Panc1 (cell line): ENCODE results near the gene MEX3A. TPM values are rescaled to one million over a fixed set of nuclear protein-coding genes. Genes with fewer than 3 reads are reported as not detected.

Experiments
- ATAC-seq: fragments of 200-7000 bp; cut with Tn5 transposase; 2 replicates; pipeline ENCODE4 v1.9.1; 2020; ENCODE audit warnings: mild to moderate bottlenecking, moderate library complexity
- BruUV-seq: library from RNA; stranded (reverse); fragments of 400-500 nt; replicated peaks from 2 replicates; lab custom pipeline; 2021; lab: Mats Ljungman, UMichigan
- CTCF ChIA-PET: fragments of 300-600 bp; sonication (Branson Sonifier 250); formaldehyde crosslinking; loops from one replicate; lab custom pipeline; 2022; ENCODE audit warnings: antibody characterized with exemption; lab: Charles Lee
- POLR2A ChIA-PET: fragments of 300-600 bp; sonication (Branson Sonifier 250); formaldehyde crosslinking; loops from one replicate; lab custom pipeline; 2022; ENCODE audit warnings: antibody characterized with exemption; lab: Charles Lee
- DNase-seq: peaks from one replicate; pipeline ENCODE4 v3.0.0-alpha.2; 2010; ENCODE audit warnings: low read depth, low spot score
- H3K27ac ChIP-seq: 2 replicates; pipeline ENCODE4 v1.5.1; 2011; ENCODE audit warnings: mild to moderate bottlenecking, low read length, inconsistent platforms
- H3K27me3 ChIP-seq: fragments of 200-500 bp; sonication (Bioruptor generic); 2 replicates; pipeline ENCODE4 v1.6.0; 2014; ENCODE audit warnings: low read length, inconsistent platforms; ENCODE audit not compliant: control insufficient read depth, insufficient read depth
- H3K36me3 ChIP-seq: fragments of 200-500 bp; sonication (Bioruptor generic); 2 replicates; pipeline ENCODE4 v1.5.1; 2014; ENCODE audit warnings: inconsistent platforms, mild to moderate bottlenecking, low read length, moderate library complexity; ENCODE audit not compliant: control insufficient read depth, insufficient read depth
- H3K4me1 ChIP-seq: 2 replicates; pipeline ENCODE4 v1.5.1; 2011; ENCODE audit warnings: inconsistent platforms, mild to moderate bottlenecking, low read length, moderate library complexity; ENCODE audit not compliant: control insufficient read depth, insufficient read depth
- H3K4me3 ChIP-seq, 2 experiments: 2 replicates each; pipeline ENCODE4 v1.5.1; 2011 to 2012; ENCODE audit warnings: low read depth in 2 of 2, low read length in 2 of 2, mild to moderate bottlenecking in 2 of 2, inconsistent platforms in 1 of 2, moderate library complexity in 1 of 2
- H3K9me3 ChIP-seq: fragments of 200-500 bp; sonication (Bioruptor generic); 2 replicates; pipeline ENCODE4 v1.5.1; 2014; ENCODE audit warnings: low read depth, mild to moderate bottlenecking, inconsistent platforms, low read length, moderate library complexity; ENCODE audit not compliant: control insufficient read depth, insufficient read depth
- CTCF ChIP-seq: fragments of 450-650 bp; IDR thresholded peaks from 2 replicates; pipeline ENCODE4 v1.5.1; 2017; ENCODE audit warnings: mild to moderate bottlenecking
- POLR2AphosphoS5 ChIP-seq: IDR thresholded peaks from 2 replicates; pipeline ENCODE4 v1.6.1; 2012; ENCODE audit warnings: mild to moderate bottlenecking, low read depth, low read length, moderate library complexity
- REST ChIP-seq, 2 experiments: IDR thresholded peaks; 2 replicates each; pipeline ENCODE4 v1.6.1; 2011 to 2012; ENCODE audit warnings: low read depth in 2 of 2, control low read depth in 1 of 2, low read length in 1 of 2, mild to moderate bottlenecking in 1 of 2, moderate library complexity in 1 of 2; ENCODE audit not compliant: insufficient read depth in 1 of 2
- SIN3A ChIP-seq: IDR thresholded peaks from 2 replicates; pipeline ENCODE4 v1.6.1; 2012; ENCODE audit warnings: low read depth, mild to moderate bottlenecking, low read length, moderate library complexity, borderline replicate concordance; ENCODE audit not compliant: insufficient read depth
- TCF7L2 ChIP-seq: IDR thresholded peaks from 2 replicates; pipeline ENCODE4 v1.6.1; 2011; ENCODE audit warnings: mild to moderate bottlenecking, low read depth, low read length, inconsistent platforms
- in situ Hi-C: cut with HindIII; loops from 2 replicates; pipeline ENCODE4 v1.10.0; 2016; ENCODE audit warnings: low sequenced_read_pairs, low pct_unique_long_range_greater_than_20kb
- intact Hi-C: fragments of 100-400 bp; cut with micrococcal nuclease; formaldehyde crosslinking; loops from one replicate; pipeline ENCODE4 v1.10.0; 2022; ENCODE audit not compliant: unreplicated experiment
- total RNA-seq: library from RNA; stranded (reverse); gene quantifications from one replicate; pipeline ENCODE4 v1.2.1, GENCODE V29; 2021; ENCODE audit not compliant: unreplicated experiment

The MEX3A gene
- total RNA-seq, 1 experiment from 2014 or later, result 15.8 TPM

- Histone ChIP-seq H3K4me1 (no peaks in the 10 kb centered on the region), H3K4me3 (no peak overlapping the region), H3K9me3 (no peaks in the 10 kb centered on the region), H3K36me3 (peaks cover 2% of the 10 kb centered on the region; the same call in 1 of the 2 replicates), H3K27me3 (no peaks in the 10 kb centered on the region), H3K27ac (no peak overlapping the region)
- TF ChIP-seq POLR2AphosphoS5, result no peak
- no peak for TF ChIP-seq CTCF
- TF ChIP-seq TCF7L2, result no peak
- TF ChIP-seq SIN3A, result no peak
- TF ChIP-seq REST (IDR thresholded peaks at IDR 0.05; ENCODE audit: insufficient read depth in 1 of 2, low read depth in 2 of 2, low read length in 1 of 2), result no peak
- DNase-seq (no peak), ATAC-seq (peak; percentile 23; the same call in 1 of the 2 replicates)
- ChIA-PET CTCF (interaction anchor here (1.1 to 1.5 kb wide), 4 partner anchors 8 to 131 kb away, joined by 3 to 14 read pairs (median 6); no protein-coding TSS in a partner anchor), POLR2A (interaction anchor here (0.5 to 0.6 kb wide), 2 partner anchors 66 to 131 kb away, joined by 3 to 12 read pairs; no protein-coding TSS in a partner anchor)
- BruUV-seq, result no TSS peak
- intact Hi-C loops, result no loop called here
- in situ Hi-C loops, result no loop called here
Measured at GRCh38 chr1:156065871-156066270, 16.4 kb downstream of the MEX3A start.

GRCh38 chr1:156065212-156065611, 17.1 kb downstream of the MEX3A start:
- Histone ChIP-seq H3K4me3 (no peak overlapping the region), H3K27me3 (no peaks in the 10 kb centered on the region), H3K36me3 (peaks cover 2% of the 10 kb centered on the region; the same call in 1 of the 2 replicates), H3K9me3 (no peaks in the 10 kb centered on the region), H3K27ac (no peak overlapping the region), H3K4me1 (no peaks in the 10 kb centered on the region)
- ChIA-PET CTCF (interaction anchor here (1.5 kb wide), 1 partner anchor 39 kb away, joined by 8 read pairs; no protein-coding TSS in a partner anchor), POLR2A (no interaction called here)
- intact Hi-C loops (no loop called here), in situ Hi-C loops (no loop called here)
- BruUV-seq, result no TSS peak
- ATAC-seq (no peak), DNase-seq (no peak)
- TF ChIP-seq CTCF (no peak), POLR2AphosphoS5 (no peak), TCF7L2 (no peak), REST (IDR thresholded peaks at IDR 0.05; ENCODE audit: insufficient read depth in 1 of 2, low read depth in 2 of 2, low read length in 1 of 2) (no peak), SIN3A (no peak)
